Stimulated activated CD4-positive, alpha-beta T cell treated with anti-CD3 and anti-CD28 coated beads, TNF-alpha, amount 100 ng/mL, for 1 hour (primary cell): Measurements from ENCODE around the gene CDC42EP2.
A peak's percentile ranks its signal among the peaks of the same experiment; 100 is the strongest.
"Not testable (repeated sequence)": the region's sequence is repeated elsewhere in the genome, so short reads cannot be mapped to it uniquely, and the experiment has no call there.

Experiments used
- DNase-seq, 3 donors: peaks; one replicate each; pipeline ENCODE4 v3.0.0-alpha.2; 2020; ENCODE audit warnings: low read depth in 3 of 3, low spot score in 1 of 3

Gene CDC42EP2

DNA sequence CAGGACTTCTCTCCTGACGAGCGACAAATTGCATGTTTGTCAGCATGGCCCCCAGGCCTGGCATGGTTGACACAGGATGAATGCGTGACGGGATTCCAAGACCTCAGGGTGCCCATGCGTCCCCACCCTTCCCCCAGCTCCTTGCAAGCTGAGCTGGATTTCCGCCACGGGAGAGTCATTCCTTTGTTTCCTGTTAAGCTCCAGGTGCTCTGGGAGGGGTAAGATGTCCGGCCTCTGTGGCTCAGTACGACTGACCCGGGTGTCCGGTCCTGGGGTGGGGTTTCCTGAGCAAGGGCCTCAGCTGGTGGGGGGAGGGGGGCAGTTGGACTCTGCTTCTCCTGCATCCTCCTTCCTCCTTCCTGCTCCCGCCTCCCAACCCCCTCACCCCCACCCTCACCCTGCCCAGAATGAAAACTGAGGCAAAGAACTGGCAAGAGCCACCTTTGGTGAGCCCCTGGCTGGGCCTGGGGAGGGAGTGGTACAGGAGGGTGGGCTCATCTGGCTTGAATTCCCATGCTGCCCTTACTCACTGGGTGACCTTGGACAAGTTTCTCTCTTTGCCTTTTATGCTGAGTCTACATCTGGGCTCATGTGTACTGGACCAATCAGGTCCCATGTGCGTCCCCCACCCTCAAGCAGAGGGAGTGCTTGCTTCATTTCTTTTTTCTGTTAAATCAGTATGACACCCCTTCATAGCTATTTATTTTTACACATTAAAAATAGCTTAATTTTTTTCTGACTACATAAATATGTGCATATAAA lies 2.5 kb downstream of the CDC42EP2 start:
- DNase-seq = no peak

DNA sequence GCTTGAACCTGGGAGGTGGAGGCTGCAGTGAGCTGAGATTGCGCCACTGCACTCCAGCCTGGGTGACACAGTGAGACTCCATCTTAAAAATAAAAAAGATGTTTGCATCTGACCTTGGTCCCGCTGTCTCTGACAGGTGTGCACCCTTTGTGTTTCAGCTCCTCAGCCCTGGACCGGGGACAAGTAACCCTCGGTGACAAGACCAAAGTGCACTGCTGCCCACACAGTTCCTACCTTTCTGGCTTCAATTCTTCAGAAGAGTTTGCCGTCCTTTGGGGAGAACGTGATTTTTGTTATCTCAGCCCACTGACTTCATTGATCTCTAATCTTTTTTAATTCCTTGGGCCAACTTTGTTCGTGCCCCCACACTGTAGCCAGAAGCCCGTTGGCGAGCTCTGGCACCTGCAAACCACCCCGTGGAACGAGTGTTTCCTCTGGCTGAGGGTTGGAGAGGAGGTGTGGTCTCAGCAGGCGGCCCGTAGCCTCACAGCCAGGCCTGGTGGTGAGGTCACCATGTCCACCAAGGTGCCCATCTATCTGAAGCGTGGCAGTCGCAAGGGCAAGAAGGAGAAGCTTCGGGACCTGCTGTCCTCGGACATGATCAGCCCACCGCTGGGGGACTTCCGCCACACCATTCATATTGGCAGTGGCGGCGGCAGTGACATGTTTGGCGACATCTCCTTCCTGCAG lies 5.9 kb downstream of the CDC42EP2 start:
- DNase-seq = no peak

DNA sequence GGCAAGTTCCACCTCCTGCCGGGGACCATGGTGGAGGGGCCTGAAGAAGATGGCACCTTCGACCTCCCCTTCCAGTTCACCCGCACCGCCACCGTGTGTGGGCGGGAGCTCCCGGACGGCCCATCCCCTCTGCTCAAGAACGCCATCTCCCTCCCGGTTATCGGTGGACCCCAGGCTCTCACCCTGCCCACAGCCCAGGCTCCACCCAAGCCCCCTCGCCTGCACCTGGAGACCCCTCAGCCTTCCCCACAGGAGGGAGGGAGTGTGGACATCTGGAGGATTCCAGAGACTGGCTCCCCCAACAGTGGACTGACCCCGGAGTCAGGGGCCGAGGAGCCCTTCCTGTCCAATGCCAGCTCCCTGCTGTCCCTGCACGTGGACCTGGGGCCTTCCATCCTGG lies 6.4 kb downstream of the CDC42EP2 start:
- DNase-seq = no peak

DNA sequence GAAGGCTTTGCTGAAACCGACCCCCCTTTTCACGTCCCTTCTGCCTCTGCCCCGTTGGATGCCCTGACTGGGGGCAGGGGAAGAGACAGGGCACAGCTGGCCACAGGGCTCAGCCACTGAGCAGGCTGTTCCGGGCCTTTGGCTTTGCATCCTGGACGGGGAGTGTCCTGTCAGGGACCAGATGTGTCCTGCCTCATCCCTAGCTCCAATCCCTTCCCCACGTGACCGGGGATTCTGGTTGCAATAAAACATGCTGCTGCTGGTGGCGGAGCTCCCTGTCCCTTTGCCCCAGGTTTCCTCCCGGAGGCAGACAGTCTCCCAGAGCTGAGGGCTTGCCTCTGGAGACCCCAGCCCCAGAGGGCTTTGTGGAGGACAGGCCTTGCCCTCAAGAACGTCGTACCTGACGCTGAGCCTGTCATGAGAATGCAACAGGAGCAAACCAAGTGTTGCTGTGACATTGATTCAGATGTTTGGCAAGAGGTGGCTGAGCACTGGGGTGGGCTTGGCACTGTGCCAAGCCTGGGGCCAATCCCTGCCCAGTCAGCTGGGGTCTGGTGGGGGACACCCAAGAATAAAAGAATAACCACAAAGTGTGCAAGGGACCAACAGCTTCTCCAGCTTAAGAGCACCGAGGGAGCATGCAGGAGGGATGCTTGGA lies 7.3 kb downstream of the CDC42EP2 start:
- no peak for DNase-seq

DNA sequence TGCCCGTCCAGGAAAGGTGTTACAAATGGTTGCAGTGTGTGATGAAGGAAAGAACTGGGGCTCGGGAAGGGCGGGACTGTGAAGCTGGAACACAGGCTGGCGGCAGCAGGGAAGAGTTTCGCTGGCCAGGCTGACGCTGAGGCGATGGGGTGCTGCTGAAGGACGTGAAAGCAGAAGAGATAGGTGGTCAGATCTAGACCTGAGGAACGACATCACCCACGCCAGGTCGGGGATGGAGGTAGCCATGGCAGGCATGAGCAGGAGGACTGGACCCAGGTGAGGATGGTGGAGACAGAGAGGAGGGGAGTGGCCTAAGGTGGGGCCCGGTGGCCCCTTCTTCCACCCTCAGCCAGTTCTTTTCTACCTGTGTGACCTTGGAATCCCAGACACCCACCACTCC lies 9.1 kb downstream of the CDC42EP2 start:
- no peak for DNase-seq

DNA sequence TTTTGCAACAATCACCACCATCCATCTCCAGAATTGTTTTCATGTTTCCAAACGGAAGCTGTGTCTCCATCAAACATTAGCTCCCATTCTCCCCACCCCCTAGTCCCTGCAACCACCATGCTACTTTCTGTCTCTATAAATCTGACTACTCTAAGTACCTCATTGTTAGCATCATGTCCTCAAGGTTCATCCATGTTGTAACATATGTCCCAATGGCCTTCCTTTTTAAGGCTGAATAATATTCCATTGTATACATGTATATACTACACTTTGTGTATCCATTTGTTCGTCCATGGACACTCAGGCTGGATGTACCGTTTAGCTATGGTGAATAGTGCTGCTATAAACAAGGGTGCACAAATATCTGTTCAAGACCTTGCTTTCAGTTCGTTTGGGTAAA lies 10.8 kb downstream of the CDC42EP2 start:
- DNase-seq = no peak

DNA sequence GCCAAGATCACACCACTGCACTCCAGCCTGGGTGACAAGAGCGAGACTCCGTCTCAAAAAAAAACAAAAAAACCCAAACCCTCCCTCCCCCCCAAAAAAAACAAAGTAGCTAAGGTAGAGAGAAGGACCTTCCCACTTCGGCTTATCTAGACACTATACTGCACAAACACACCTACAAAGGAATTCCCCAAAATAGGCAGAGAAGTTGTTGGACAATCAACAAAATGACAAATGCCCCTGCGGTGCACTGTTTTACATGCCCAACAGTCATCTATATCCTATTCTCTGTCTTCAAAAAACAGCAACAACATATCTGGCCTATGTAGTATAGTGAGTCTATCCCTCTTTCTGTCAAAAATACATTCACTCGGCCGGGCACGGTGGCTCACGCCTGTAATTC lies 12.4 kb downstream of the CDC42EP2 start:
- DNase-seq = no peak

DNA sequence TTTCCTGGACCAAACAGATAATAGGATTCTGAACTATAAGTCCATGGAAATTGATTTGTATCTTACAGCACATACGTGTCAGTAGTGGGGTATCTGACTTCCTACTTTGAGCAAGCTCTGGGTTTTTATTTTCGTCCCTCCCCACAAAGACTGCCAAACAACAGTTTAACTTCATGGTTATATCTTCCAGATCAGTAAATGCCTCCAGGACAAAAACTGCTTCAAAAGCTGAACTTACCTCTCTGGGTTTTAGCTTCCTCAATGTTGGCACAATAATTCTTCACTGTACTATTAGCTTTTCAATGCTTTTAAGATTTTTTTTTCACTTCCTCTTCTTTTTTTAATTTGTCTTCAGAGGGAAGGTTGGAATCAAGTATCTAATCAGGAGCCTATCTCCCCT lies 14.8 kb downstream of the CDC42EP2 start:
- no peak for DNase-seq

DNA sequence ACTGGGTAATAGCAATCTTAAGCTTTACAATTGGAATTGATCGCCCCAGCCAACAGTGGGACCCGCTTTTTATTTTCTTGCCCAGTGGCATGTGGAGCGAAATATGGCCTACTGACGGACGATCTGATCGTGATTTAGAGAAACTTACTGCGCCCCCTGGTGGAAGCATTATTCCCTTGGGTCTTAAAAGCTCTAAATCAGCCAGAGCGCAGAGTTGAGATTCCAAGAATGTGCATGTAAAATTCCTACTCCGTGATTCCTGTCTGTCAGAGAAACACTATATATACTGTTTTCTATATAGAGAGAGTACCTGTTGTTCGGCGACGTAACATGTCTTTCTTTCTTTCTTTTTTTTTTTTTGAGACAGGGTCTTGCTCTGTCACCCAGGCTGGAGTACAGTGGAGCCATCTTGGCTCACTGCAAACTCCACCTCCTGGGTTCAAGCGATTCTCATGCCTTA lies 15.3 kb downstream of the CDC42EP2 start:
- peak; percentile 52 to 68 (median 60) for DNase-seq

DNA sequence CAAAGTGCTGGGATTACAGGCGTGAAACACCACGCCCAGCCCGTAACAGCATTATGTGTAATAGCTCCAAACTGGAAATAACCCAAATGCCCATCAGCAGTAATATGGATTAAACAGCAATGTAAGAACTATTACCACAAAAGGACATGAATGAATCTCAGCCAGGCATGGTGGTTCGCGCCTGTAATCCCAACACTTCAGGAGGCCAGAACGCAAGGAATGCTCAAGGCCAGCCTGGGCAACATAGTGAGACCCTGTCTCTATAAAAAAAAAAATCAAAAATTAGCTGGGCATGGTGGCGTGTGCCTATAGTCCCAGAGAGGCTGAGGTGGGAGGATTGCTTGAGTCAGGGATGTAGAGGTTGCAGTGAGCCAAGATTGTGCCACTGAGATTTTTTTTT lies 15.9 kb downstream of the CDC42EP2 start:
- DNase-seq = no peak

DNA sequence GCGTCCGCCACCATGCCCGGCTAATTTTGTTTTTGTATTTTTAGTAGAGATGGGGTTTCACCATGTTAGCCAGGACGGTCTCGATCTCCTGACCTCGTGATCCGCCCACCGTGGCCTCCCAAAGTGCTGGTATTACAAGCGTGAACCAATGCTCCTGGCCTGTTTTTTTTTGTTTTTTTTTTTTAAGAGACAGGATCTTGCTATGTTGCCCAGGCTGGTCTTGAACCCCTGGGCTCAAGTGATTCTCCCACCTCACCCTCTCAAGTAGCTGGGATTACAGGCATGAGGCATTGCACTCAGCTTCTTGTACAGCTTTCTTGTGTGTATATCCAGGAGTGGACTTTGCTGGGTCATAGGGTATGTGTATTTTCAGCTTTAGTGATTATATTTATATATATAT lies 17.9 kb downstream of the CDC42EP2 start:
- not testable (repeated sequence) for DNase-seq

DNA sequence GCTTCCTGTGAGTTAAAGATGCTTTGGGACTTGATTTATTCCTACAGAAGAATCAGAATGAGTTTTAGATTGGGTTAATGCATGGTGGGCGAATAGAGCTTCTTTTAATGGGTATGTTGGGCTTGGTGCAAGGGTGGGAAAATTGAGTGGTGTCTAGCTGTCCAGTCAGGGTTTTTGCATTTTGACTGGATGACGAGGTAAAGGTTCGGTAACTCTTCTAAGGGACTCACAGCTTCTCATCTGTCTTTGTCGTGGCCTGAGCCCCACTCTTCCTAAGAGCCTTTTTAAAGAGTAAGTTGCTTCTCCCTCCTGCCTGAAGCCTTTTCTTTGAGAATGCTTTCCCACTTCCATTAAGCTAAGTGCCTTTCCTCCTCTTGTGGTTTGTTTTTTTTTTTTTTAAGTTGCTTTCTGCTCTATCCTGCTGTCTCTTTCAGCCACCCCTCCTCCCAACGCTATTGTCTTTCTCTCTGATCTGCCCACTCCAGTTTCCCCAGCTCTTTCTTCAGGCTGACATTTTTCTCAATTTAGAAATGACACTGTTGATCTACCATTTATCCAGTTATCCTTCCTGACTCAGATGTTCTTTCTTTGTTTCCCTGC lies 20.1 kb downstream of the CDC42EP2 start:
- DNase-seq = no peak

DNA sequence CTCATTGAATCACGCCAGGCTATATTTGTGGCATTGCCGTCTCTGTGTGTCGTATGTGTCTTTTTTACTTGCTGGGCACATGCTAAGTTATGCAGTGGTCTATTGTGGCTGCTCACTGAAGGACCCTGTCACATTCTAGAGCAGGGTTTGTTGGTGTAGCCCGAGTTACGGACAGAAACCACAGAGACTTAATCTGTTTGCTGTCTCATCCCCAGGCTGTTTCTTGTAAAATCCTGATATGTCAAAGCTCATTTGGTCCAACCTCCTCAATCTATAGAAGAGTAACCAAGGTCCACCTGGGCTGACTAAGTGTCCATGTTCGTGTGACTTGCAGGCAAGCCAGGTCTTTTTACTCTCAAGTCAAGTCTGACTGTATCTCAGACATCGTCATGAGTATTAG lies 24.0 kb downstream of the CDC42EP2 start:
- no peak for DNase-seq

DNA sequence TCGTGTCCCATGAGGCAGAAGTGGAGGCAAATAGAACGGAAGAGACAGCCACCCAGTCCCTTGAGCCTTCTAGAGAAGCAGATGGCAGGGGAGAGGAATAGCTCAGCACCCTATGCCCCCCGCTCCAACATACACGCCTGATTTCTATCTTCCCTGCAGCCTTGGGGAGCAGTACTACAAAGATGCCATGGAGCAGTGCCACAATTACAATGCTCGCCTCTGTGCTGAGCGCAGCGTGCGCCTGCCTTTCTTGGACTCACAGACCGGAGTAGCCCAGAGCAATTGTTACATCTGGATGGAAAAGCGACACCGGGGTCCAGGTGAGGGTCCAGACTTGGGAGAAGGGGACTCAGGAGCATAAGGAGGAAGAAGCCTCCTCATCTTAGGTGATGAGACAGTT lies 25.6 kb downstream of the CDC42EP2 start:
- DNase-seq = no peak

DNA sequence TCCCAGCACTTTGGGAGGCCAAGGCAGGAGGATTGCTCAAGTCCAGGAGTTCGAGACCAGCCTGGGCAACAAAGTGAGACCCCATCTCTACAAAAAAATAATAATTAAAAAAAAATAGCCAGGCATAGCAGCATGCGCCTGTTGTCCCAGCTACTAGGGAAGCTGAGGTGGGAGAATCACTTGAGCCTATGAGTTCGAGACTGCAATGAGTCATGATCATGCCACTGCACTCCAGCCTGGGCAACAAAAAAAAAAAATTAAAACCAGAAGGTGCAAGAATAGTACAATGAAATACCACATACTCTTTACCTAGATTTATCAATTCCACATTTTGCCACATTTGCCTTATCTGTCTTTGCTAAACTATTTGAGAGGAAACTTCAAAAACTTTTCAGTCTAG lies 27.2 kb downstream of the CDC42EP2 start:
- no peak for DNase-seq

DNA sequence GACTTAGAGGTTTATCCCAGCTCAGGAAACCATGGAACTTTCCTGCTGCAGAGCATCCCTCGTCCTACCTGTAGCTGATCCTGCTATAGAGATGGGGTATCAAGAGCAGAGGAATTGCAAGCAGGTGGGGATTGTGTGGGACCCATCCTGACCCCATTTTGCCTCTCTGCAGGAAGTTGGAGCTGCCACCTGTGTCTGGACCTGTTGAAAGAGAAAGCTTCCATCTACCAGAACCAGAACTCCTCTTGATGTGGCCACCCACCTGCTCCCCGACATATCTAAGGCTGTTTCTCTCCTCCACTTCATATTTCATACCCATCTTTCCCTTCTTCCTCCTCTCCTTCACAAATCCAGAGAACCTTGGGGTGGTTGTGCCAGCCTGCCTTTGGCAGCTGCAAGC lies 36.8 kb downstream of the CDC42EP2 start:
- DNase-seq = no peak

DNA sequence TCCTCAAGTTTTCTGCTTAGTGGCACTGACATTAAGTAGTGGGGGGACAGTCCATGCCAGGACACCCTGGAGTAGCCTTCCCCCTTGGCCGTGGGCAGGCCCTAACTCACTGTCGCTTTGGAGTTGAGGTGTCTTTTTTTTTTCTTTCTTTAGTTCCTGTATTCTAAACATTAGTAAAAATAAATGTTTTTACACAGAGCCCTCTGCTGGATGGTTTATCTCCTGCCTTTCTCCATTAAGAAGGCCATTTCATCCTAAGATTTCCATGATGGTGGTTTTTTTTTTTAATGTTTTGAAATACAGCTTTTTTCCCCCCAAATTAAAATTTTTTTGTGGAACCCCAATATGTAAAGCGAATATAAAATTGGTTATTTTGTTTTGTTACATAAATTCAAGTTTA lies 38.1 kb downstream of the CDC42EP2 start:
- DNase-seq = no peak

DNA sequence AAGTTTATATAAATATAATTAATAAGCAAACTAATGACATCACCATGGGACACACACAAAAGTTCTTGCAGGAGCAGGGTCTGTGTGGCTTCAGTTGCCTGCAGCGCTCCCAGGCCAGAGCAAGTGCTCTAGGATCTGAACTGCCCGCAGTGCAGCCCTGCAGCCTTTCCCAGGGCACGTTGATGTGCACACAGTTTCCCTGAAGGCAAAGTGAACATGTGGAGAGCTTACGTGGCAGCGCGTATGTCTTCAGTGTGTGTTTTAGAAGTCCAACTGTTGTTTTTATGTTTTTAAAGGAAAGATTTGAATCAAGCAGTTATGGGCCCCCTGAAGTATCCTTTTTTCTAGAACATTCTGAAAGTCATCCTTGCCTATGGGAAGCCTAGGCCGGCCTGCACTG lies 38.7 kb downstream of the CDC42EP2 start:
- no peak for DNase-seq

DNA sequence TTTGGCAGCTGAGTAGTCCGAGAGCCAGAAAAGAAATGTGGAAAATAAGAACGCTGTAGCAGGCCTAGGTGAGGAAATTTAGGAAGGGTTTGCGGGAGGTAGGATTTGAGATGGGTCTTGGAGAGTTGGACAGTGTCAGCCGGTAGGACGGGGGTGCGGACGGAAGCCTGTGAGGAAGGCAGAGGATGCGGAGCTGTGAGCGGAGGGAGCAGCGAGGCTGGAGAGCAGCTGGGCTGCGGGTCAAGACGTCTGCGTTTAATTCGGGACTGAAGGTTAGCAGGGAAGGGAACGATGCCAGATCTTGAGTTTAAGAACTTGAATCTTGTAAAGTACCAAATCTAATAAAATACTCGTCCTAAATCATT lies 39.2 kb downstream of the CDC42EP2 start:
- DNase-seq = no peak

DNA sequence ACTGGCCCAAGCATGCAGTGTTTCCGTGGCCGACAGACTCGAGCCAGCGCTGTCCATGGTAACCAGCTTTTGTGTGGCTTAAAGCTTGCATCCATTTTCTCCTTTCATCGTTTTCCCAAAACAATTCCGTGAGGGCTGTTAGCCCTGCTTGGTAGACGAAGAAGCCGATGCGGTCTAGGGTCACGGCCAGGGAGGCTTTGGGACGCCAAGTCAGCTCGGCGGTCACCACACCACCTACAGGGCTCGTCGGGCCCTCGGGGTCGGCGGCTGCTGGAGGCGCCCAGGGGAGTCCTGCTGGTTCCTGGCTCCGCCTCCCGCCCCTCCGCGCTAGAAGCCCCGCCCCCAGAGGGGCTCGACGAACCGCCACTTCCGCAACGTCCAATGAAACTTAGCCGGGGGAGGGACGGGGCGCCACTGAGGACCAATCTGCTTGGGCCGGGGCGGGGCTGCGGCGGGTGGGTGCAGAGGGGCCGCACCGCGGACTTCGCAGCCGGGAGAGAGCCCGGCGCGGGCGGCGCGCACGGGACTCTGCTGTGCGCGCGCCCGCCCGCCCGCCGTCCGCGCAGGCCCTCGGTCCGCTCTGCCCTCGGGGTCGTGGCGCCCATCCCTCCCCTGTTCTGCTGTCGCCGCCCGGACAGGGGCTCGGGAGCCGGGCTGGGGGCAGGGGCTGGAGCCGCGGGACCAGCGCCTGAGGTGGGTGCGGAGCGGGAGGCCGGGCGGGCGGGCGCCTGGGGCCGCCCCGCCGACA lies 39.8 kb downstream of the CDC42EP2 start, which contains the start of gene TIGD3:
TSS of gene TIGD3 (plus strand) at position 487 of the 748 bp plus-strand sequence. CDS start 1,058 bp downstream, outside the sequence.
- DNase-seq = peak; percentile 92 to 96 (median 92)
